ENCODE data around the gene NAB2.
"Not testable (repeated sequence)": the region's sequence is repeated elsewhere in the genome, so short reads cannot be mapped to it uniquely, and the experiment has no call there.

Gene NAB2

DNA sequence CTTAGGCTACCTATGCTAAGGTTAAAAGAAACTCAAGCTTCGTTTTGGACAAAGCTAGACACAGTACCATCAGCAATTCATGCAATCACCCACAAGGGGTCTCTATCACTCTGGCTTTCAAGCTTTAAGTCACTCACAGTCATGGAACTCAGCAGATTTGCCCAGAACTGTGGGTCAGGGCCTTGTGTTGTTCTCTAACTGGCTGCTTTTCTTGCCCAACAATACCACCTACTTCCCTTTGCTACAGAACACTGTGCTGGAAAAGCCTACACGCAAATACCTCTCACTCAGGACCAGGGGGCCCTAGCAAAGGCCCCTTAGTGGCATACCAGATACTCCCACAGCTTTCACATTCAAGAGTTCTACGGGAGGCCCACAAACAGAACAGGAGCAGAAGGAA lies 19.4 kb upstream of the NAB2 start:
- peak; percentile 52 for DNase-seq (ENCODE audit: low read depth)

DNA sequence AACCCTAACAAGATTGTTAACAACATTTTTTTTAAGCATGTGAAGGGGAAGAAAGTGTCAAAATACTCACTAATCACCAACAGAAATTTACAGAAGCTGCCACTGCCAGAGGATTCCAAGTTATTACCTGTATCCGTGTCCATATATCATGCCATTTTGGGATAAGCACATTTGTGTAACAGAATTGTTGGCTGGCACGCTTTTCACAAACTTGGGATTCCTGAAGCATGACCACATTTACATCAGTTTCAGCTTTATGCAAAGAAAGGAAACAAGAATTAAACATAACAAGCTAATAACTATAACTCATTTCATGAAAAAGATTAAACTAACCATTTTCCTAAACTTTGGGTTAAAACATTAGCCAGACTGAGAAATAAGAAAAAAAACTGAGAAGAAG lies 16.3 kb upstream of the NAB2 start:
- DNase-seq (ENCODE audit: low read depth), result no peak

DNA sequence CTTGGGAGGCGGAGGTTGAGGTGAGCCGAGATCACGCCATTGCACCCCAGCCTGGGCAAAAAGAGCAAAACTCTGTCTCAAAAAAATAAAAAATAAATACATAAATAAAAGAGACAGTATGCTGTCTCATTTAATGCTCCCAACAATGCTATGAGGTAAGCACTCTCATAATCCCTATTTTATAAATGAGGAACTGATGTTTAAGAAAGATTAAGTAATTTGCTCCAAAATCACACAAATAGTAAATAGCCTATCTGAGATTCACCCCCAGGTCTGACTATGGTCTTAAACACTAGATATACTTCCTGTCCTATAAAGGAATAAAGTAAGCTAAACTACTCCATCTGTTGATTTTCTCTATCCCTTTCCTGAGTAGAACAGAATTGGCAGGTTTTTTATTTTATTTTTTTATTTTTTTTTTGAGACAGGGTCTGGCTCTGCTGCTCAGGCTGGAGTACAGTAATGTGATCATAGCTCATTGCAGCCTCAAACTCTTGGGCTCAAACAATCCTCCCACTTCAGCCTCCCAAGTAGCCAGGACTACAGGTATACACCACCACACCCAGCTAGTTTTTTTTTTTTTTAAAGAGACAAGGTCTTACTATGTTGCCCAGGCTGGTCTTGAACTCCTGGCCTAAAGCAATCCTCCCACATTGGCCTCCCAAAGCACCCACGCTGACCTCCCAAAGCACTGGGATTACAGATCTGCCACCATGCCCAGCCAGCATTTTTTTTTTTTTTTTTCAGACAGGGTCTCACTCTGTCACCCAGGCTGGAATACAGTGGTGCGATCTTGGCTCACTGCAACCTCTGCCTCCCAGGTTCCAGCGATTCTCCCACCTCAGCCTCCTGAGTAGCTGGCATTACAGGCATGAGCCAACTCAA lies 15.1 kb upstream of the NAB2 start:
- not testable (repeated sequence) for DNase-seq (ENCODE audit: low read depth)

DNA sequence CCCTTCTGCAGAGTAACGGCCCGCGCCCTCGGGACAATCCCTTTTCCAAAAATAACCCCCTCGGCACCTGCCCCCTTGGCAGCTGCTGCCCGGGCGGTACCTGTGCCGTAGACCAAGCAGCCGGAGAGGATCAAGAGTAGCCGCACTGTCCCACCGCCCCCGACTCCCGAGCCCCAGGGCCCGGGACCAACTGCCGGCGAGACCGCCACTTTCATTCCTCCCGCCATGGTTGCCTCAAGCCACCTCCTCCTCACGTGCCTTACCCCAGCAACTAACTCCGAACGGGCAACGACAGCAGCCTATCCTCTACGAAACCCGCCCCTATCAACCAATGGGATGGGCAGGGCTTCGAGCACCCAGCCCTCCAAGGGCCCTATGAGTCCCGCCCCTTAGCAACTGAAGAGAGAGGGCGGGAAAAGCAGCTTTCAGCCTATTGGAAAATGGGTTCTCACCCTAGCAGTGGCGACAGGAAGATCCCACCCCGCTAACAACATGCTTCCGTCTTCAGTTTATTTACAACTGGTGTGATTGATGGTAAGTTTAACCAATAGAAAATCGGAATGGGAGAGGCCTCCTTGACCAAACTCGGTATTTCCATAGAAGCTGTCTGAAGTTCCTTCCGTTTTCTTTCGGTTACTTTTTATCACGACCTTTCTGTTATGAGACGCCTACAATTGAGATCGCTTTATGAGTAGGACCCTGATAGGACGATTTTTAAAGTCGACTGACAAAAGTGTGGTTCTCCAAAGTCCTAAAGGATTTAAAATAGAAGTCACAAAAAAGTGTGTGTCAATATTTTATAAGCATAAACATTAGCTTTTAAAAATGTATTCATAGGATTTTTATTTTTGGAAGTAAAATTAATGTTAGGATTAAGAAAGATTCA lies 10.2 kb upstream of the NAB2 start, which contains the start of gene NEMP1:
NEMP1 (minus strand) TSS at position 273 of the 886 bp plus-strand sequence; CDS start at position 227, 46 bp downstream.
- peak; percentile 96 for DNase-seq (ENCODE audit: low read depth)

DNA sequence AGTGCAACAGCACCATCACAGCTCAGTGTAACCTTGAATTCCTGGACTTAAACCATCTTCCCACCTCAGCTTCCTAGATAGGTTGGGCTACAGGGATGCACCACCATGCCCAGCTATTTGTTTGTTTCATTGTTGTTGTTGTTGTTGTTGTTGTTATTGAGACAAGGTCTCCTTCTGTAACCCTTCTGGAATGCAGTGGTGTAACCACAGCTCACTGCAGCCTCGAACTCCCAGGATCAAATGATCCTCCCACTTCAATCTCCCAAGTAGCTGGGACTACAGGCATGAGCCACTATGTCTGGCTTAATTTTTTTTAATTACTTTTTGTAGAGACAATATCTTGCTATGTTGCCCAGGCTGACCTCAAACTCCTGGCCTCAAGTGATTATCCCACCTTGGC lies 9.1 kb upstream of the NAB2 start:
- DNase-seq (ENCODE audit: low read depth), result no peak

DNA sequence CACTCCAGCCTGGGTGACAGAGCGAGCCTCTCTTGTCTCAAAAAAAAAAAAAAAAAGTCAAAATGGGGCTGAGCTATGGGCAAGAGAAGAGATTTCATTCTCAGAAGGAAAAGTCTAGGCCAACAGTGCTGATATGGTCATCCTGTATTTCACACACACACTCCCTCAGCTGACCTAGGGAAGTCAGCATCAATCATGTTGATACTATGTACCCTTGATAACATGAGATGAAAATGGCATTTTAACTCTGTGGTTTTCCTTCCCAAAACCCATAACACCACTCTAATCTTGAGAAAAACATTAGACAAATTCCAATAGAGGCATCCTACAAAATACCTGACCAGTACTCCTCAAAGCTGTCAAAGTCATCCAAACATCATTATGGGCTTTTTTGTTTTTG lies 8.1 kb upstream of the NAB2 start:
- DNase-seq (ENCODE audit: low read depth), result no peak

DNA sequence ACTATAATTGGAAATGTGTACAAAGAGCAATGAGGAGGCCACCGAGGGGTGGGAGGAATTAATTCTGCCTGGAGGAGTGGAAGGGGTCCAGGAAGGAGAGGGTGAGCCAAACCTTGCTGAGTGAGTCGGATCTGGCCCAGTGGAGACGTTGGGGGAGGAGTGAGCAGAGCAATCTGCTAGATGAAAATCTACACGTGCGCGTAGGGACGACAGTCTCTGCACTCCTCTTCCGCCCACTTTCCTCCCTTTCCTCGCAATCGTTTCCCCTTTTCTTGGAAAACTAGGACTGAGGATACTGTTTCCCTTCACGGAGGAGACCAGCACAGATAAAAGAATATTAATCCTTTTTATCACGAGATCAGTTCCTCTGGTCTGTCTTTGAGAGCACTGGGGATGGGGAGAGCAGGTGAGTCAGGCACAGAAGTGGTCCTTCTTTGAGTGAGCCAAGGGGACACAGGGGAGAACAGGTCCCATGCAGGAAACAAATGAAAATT lies 2.9 kb upstream of the NAB2 start:
- no peak for DNase-seq (ENCODE audit: low read depth)

DNA sequence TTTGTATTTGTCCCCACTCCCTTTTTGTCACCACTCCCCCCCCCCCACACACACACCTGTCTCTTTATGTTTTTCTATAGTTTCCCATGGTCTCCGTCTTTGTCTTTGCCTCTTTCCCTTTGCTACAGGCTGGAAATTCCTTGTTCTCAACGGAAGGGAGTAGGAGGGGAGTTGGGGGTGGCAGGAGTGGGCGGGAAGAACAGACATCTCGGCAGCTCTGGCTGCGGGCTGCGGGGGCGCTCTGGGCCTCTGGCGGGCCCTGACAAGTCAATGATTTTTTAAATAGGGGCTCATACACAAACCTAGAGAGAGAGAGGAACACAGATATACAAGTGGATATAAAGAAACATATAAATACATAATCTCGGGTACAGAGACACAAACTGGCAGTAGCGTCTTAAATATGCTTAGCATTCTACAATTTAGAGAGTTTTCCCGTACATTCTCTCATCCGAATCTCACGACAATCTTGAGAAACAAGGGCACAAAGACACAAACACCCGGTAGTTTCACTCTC lies 2.4 kb upstream of the NAB2 start:
- DNase-seq (ENCODE audit: low read depth), result peak; percentile 81

DNA sequence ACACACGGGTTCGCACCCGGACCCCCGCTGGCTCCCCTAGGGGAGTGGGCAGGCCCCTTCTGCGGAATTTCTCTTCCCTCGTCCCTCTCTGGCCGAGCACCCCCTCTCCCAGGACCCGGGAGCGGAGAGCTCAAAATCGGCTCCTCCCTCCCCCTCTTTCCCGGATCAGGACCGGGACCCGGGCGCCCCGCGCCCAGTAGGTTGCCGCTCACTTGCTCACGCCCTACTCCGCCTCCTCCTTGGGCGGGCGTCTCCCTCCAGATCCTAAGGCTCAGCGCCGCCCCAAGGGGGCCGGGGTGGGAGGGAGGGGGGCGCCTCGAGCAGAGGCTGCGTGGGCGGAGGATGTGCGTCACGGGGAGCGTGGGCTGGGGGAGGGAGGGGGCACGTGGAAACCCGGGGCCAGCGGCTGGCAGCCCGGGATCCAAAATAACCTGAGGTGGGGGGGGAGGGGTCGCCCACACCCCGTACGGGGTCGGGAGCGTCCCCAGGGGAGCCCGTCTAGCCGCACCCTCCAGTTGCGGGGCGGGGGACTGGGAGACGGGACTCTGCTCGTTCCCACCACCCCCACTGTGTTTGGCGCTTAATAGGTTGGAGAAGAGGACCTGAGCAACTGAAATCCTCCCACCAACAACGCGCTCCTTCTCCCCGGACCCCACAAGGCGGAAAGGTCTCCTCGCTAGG lies 1.8 kb upstream of the NAB2 start:
- DNase-seq (ENCODE audit: low read depth), result peak; percentile 96

DNA sequence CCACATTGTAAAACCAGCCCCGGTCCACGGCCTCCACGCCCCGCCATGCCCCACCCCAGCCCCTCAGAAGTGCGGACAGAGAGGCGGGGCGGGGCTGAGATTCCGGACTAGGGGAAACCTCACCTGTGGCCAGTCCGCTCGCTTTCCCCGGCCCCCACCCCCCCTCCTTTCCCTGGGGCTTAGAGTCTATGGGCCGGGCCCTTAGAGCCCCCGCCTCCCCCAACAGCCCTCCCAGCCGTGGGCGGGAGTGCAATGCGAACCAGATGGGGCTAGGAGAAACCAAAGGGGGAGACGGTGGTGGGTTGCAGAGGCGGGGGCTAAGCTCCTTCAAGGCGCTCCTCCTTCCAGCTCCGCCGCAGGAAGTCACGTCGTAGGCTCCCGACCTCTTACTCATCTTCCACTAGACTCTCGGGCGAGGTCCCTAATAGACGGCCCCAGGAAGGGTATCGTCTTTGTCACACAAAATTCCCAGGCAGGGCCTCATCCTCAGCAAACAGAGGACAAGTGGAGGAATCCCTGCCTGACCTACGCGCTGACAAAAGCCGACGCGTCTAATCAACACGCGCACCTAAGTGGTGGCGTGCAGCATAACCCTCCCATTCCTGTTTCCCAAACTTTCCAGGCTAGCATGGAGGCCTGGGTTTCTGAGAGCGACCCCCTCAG lies 1.1 kb upstream of the NAB2 start:
- peak; percentile 90 for DNase-seq (ENCODE audit: low read depth)

DNA sequence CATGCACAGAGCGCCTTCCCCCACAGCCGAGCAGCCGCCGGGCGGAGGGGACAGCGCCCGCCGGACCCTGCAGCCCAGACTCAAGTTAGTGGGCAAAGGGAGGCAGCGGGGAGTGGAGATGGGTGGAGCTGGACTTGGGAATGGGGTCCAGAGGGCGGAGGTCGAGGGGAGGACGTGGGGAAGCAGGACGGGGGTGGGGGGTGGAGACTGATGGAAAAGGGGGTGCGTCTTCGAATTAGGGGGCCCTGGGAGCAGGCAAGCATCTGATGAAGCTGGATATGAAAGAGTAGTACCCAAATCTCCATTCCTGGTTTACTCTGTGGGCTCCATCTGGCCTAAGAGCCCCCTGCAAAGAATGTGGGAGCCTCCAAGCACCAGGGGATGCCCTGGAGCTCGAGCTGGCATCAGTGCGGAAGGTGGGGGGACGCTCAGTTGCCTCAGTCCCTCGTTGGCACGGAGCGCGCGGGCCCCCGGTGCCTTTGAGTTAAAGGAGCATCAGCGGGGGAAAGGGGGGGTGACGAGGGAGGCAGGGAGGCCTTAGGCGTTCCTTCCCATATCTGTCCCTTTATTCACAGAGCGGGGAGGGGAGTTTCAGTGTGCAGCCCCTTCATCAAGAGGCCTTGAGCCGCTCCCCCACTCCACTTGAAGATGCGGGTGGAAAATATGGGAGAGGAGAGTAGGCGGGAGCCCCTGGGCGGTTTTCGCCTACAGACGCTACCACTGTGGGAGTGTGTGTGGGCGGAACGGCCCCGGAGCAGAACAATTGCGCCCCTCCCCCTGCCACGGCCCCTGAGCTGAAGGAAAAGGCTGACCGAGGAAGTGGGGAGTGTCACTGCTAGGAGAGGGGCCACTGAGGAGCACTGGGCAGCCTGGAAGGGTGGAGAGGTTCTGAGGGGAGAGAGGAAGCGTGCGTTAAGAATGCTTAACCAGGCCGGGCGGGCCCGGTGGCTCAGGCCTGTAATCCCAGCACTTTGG lies 644 bp downstream of the NAB2 start:
- DNase-seq (ENCODE audit: low read depth), result peak; percentile 62

DNA sequence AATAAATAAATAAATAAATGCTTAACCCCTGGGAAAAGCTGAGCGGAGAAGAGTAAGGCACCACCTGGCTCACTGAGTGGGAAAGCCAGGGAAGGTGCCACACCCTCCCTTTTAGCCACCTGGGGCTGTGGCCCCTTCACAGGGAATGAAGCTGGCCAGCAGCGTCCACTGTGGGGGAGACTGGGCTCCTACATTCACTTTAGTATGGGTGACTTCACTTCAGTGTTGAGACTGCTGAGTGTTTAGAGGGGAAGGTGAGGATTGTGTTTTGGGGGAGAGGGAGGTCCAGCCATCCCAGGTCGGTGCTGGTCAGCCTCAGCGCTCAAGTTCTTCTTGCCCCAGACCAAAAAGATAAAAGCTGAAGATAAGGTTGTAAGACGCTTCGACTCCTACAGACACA lies 1.6 kb downstream of the NAB2 start:
- no peak for DNase-seq (ENCODE audit: low read depth)

DNA sequence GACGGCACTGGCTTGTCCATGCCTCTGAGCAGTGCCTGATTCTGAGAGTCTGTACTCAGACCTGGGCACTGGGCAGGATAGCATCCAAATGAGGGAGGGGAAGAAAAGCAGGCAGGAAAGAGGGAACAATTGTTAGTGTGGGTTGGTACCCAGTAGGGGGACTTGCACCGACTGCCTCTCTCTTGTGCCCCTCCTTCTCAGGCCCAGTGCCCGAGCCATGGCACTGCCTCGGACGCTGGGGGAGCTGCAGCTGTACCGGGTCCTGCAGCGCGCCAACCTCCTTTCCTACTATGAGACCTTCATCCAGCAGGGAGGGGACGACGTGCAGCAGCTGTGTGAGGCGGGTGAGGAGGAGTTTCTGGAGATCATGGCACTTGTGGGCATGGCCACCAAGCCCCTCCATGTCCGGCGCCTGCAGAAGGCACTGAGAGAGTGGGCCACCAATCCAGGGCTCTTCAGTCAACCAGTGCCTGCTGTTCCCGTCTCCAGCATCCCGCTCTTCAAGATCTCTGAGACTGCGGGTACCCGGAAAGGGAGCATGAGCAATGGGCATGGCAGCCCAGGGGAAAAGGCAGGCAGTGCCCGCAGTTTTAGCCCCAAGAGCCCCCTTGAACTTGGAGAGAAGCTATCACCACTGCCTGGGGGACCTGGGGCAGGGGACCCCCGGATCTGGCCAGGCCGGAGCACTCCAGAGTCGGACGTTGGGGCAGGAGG lies 2.2 kb downstream of the NAB2 start:
- no peak for DNase-seq (ENCODE audit: low read depth)

DNA sequence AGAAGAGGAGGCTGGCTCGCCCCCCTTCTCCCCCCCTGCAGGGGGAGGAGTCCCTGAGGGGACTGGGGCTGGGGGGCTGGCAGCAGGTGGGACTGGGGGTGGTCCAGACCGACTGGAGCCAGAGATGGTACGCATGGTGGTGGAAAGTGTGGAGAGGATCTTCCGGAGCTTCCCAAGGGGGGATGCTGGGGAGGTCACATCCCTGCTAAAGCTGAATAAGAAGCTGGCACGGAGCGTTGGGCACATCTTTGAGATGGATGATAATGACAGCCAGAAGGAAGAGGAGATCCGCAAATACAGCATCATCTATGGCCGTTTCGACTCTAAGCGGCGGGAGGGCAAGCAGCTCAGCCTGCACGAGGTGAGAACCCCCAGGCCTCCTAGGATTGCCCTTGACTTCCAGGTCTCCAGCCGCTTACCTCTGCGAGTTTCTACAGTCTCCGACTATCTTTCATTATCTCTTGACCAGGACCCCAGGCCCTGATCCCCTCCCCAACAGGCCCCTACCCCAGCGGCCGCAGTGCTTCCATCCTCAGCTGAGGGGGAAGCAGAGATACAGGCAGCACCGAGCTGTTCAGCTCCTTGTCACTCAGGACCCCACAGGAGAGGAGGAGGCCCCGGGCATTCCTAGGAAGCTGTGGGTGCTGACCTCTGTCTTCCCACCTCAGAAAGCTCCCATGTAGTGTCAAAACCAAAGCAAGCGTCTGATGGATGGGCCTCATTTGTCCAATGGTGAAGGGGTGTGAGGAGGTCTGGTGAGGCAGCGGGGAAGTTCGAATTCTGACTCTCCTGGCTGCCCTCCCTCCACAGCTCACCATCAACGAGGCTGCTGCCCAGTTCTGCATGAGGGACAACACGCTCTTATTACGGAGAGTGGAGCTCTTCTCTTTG lies 3.0 kb downstream of the NAB2 start:
- DNase-seq (ENCODE audit: low read depth), result no peak

DNA sequence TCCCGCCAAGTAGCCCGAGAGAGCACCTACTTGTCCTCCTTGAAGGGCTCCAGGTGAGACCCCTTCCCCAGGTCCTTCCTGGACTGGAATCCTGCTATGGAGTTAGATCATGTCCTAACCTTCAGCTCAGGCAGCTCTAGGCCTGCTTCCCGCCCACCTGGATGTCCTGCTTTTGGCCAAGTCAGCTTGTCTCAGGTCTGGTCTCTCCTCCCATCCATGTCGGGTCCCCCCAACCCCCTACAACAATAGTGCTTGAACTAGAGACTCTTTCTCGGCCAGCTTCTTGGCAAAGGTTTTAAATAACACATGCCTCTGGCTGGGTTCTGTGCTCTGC lies 3.6 kb downstream of the NAB2 start:
- no peak for DNase-seq (ENCODE audit: low read depth)

DNA sequence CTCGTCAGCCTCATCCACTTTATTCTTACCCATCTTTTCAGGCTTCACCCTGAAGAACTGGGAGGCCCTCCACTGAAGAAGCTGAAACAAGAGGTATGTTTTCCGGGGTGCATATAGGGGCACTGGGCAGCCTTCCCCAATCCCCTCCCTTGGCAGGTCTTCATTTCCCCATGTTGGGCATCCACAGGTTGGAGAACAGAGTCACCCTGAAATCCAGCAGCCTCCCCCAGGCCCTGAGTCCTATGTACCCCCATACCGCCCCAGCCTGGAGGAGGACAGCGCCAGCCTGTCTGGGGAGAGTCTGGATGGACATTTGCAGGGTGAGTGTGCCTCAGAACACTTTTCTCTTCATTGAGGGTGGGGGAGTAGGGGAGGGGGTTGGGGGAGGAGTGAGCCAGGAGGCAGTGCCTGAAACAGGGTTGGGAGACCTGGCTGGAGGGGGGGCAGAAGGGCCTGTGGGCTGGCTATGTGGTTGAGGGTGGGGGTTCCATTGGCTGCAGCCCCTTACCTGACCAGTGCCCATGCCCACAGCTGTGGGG lies 4.0 kb downstream of the NAB2 start:
- no peak for DNase-seq (ENCODE audit: low read depth)

DNA sequence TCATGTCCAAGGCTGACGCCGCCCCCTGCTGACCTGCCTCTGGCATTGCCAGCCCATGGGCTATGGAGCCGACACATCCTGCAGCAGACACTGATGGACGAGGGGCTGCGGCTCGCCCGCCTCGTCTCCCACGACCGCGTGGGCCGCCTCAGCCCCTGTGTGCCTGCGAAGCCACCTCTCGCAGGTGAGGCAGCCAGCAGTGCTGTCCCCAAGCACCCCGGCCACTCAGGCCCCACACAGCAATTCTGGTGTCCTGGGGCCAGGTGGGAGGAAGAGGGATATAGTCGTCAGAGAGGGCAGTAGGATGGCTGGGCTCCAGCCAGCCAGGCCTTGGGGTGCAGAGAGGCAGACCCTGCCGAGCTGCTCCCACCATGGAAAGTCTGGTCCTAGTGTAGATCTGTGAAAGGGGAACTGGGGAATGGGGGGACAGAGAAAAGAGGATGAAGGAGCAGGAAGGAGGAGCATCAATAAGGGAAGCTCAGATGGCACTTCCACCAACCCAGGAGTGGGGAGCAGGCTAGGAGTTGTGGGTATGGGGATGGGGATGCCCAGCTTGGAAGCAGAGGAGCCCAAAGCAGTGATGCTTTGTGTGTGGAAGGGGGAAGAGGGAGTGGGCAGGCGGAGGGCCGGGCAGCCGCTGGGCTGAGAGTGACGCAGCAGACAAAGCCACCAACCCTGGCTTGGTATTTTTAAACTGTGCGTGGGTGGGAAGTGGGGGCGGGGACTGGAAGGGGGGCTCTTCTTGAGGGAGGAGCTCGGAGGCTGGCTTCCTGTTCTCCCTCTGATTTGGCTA lies 4.7 kb downstream of the NAB2 start:
- DNase-seq (ENCODE audit: low read depth), result peak; percentile 80

Data from stimulated activated CD4-positive, alpha-beta T cell treated with anti-CD3 and anti-CD28 coated beads, Interleukin-2, amount 100 ng/mL, for 4 hours (primary cell).